WTC11 (cell line): ENCODE measurements around the gene HENMT1. TPM values are rescaled to one million over a fixed set of nuclear protein-coding genes. Genes with fewer than 3 reads are reported as not detected.

Source experiments
- ATAC-seq: fragments of 200-7000 bp; cut with Tn5 transposase; 2 replicates; pipeline ENCODE4 v1.10.0; 2021; ENCODE audit warnings: mild to moderate bottlenecking, moderate library complexity
- CTCF ChIA-PET: fragments of 300-600 bp; sonication (Branson Sonifier 250); formaldehyde crosslinking; loops from one replicate; lab custom pipeline; 2021; ENCODE audit warnings: antibody characterized with exemption; lab: Charles Lee
- POLR2A ChIA-PET: fragments of 350-600 bp; sonication (Branson Sonifier 250); formaldehyde crosslinking; loops from one replicate; lab custom pipeline; 2021; ENCODE audit warnings: antibody characterized with exemption; lab: Charles Lee
- DNase-seq: peaks from one replicate; pipeline ENCODE4 v3.0.0; 2021; ENCODE audit warnings: low spot score
- H3K27ac Mint-ChIP-seq: 2 replicates; pipeline ENCODE4 v1.8.0; 2021; ENCODE audit warnings: mixed read lengths
- H3K27me3 Mint-ChIP-seq: 2 replicates; pipeline ENCODE4 v1.8.0; 2021; ENCODE audit warnings: low read depth, mild to moderate bottlenecking, moderate library complexity, mixed read lengths
- H3K36me3 Mint-ChIP-seq: 2 replicates; pipeline ENCODE4 v1.8.0; 2021; ENCODE audit warnings: mixed read lengths
- H3K4me1 Mint-ChIP-seq: 2 replicates; pipeline ENCODE4 v1.8.0; 2022; ENCODE audit warnings: mixed read lengths
- H3K4me3 Mint-ChIP-seq: 2 replicates; pipeline ENCODE4 v1.8.0; 2021; ENCODE audit warnings: mild to moderate bottlenecking, moderate library complexity, mixed read lengths
- H3K9me3 Mint-ChIP-seq: 2 replicates; pipeline ENCODE4 v1.8.0; 2021; ENCODE audit warnings: mixed read lengths
- AFF4 ChIP-seq: sonication (generic); formaldehyde crosslinking; IDR thresholded peaks from 2 replicates; pipeline ENCODE4 v1.8.1; 2023; ENCODE audit warnings: mild to moderate bottlenecking, missing genetic modification reagents, borderline replicate concordance
- AR ChIP-seq: fragments of 250-450 bp; sonication (Bioruptor Pico); IDR thresholded peaks from 2 replicates; pipeline ENCODE4 v1.9.0; 2021; ENCODE audit warnings: mild to moderate bottlenecking
- ATF1 ChIP-seq: sonication (generic); formaldehyde crosslinking; IDR thresholded peaks from 2 replicates; pipeline ENCODE4 v1.8.1; 2023; ENCODE audit warnings: mild to moderate bottlenecking, moderate library complexity, missing genetic modification reagents
- CREB1 ChIP-seq: sonication (generic); formaldehyde crosslinking; IDR thresholded peaks from 2 replicates; pipeline ENCODE4 v1.8.0; 2023; ENCODE audit warnings: mild to moderate bottlenecking, missing genetic modification reagents
- ERG ChIP-seq: fragments of 250-450 bp; sonication (Bioruptor Pico); IDR thresholded peaks from 2 replicates; pipeline ENCODE4 v1.8.0; 2021; ENCODE audit warnings: mild to moderate bottlenecking
- ETV6 ChIP-seq: sonication (generic); formaldehyde crosslinking; IDR thresholded peaks from 2 replicates; pipeline ENCODE4 v1.8.1; 2022; ENCODE audit warnings: mild to moderate bottlenecking, missing genetic modification reagents
- FOXP1 ChIP-seq: sonication (generic); formaldehyde crosslinking; IDR thresholded peaks from 2 replicates; pipeline ENCODE4 v1.8.0; 2022; ENCODE audit warnings: missing genetic modification reagents, mild to moderate bottlenecking, moderate library complexity, borderline replicate concordance
- HMGA2 ChIP-seq: fragments of 250-450 bp; sonication (Bioruptor Pico); IDR thresholded peaks from 2 replicates; pipeline ENCODE4 v1.4.0; 2021; ENCODE audit warnings: mild to moderate bottlenecking, moderate library complexity
- HMGXB4 ChIP-seq: sonication (generic); formaldehyde crosslinking; IDR thresholded peaks from 2 replicates; pipeline ENCODE4 v1.8.1; 2023; ENCODE audit warnings: mild to moderate bottlenecking, moderate library complexity, missing genetic modification reagents
- MLX ChIP-seq: sonication (generic); formaldehyde crosslinking; IDR thresholded peaks from 2 replicates; pipeline ENCODE4 v1.8.1; 2023; ENCODE audit warnings: mild to moderate bottlenecking, missing genetic modification reagents, moderate library complexity
- PREB ChIP-seq: sonication (generic); formaldehyde crosslinking; IDR thresholded peaks from 2 replicates; pipeline ENCODE4 v1.8.1; 2022; ENCODE audit warnings: mild to moderate bottlenecking, missing genetic modification reagents, moderate library complexity, borderline replicate concordance
- TEAD1 ChIP-seq: sonication (generic); formaldehyde crosslinking; IDR thresholded peaks from 2 replicates; pipeline ENCODE4 v1.8.0; 2022; ENCODE audit warnings: mild to moderate bottlenecking, missing genetic modification reagents
- ZNF396 ChIP-seq: fragments of 250-450 bp; sonication (Bioruptor Pico); IDR thresholded peaks from 2 replicates; pipeline ENCODE4 v1.8.0; 2021; ENCODE audit warnings: mild to moderate bottlenecking, moderate library complexity, borderline replicate concordance
- ZNF512 ChIP-seq: sonication (generic); formaldehyde crosslinking; IDR thresholded peaks from 2 replicates; pipeline ENCODE4 v1.8.1; 2022; ENCODE audit warnings: missing genetic modification reagents, borderline replicate concordance
- ZNF671 ChIP-seq: fragments of 250-450 bp; sonication (Bioruptor Pico); IDR thresholded peaks from 2 replicates; pipeline ENCODE4 v1.8.0; 2021; ENCODE audit warnings: mild to moderate bottlenecking
- total RNA-seq: library from RNA; stranded (reverse); gene quantifications from 3 replicates; pipeline ENCODE4 v1.2.3, GENCODE V29; 2021

HENMT1 gene
- total RNA-seq, 1 experiment from 2014 or later: 4.7 TPM

- TF ChIP-seq ATF1 (CRISPR knock-in tag) (0 out of 2 replicates have a peak, but pooled peaks have one; percentile 26), PREB (CRISPR knock-in tag) (no peak), ETV6 (CRISPR knock-in tag) (peak; percentile 83)
- TF ChIP-seq, all 79 proteins: peak for 22
Observed at GRCh38 chr1:108691942-108692723, 31.2 kb upstream of the HENMT1 start, which contains the start of gene PRPF38B (continued).

GRCh38 chr1:108691128-108691941 lies 30.4 kb upstream of the HENMT1 start:
- POLR2A ChIA-PET: interaction anchor here (0.6 to 2.5 kb wide), 7 partner anchors 9 to 409 kb away, joined by 3 to 19 read pairs (median 6); partner anchors contain the start of gene HENMT1
- H3K27me3 Mint-ChIP-seq: no peaks in the 10 kb centered on the region
- TF ChIP-seq AR (CRISPR knock-in tag) (no peak), ZNF671 (CRISPR knock-in tag) (no peak), HMGA2 (CRISPR knock-in tag) (no peak), ZNF396 (CRISPR knock-in tag) (no peak), TEAD1 (CRISPR knock-in tag) (no peak), ZNF512 (no peak), HMGXB4 (CRISPR knock-in tag) (no peak), CREB1 (CRISPR knock-in tag) (no peak)
- peaks cover 24% of the 10 kb centered on the region for H3K4me1 Mint-ChIP-seq
- peak; percentile 2 for ATAC-seq
- H3K27ac Mint-ChIP-seq: peak overlapping the region; percentile 99
- H3K4me3 Mint-ChIP-seq: peak overlapping the region; percentile 99
- DNase-seq: no peak
- H3K36me3 Mint-ChIP-seq: peaks cover 25% of the 10 kb centered on the region
- CTCF ChIA-PET: interaction anchor here (0.7 to 1.8 kb wide), 8 partner anchors 14 to 491 kb away, joined by 3 to 10 read pairs (median 4); partner anchors contain the start of genes EEIG2 and SLC25A24
- no peaks in the 10 kb centered on the region for H3K9me3 Mint-ChIP-seq

- no peaks in the 10 kb centered on the region for H3K9me3 Mint-ChIP-seq
- no peak overlapping the region for H3K4me3 Mint-ChIP-seq
- POLR2A ChIA-PET: no interaction called here
- H3K4me1 Mint-ChIP-seq: peaks cover 25% of the 10 kb centered on the region
- DNase-seq (no peak), ATAC-seq (no peak)
- CTCF ChIA-PET: no interaction called here
- H3K27ac Mint-ChIP-seq: no peak overlapping the region
- H3K36me3 Mint-ChIP-seq: no peaks in the 10 kb centered on the region
- no peaks in the 10 kb centered on the region for H3K27me3 Mint-ChIP-seq
- TF ChIP-seq ERG (CRISPR knock-in tag): no peak
- no peak for TF ChIP-seq FOXP1 (CRISPR knock-in tag)
- no peak for TF ChIP-seq MLX (CRISPR knock-in tag)
- TF ChIP-seq AFF4: no peak
Observed at GRCh38 chr1:108686614-108687313, 25.9 kb upstream of the HENMT1 start.
